T47D (cell line): ENCODE measurements around the gene DOLK.

Experiments used
- DNase-seq, 2 experiments: peaks; one replicate each; pipeline versions ENCODE4 v3.0.0 to v3.0.0-alpha.2; 2011 to 2012; ENCODE audit warnings: low read depth in 1 of 2, low spot score in 1 of 2
- JUND ChIP-seq: IDR thresholded peaks from 2 replicates; pipeline ENCODE4 v1.6.1; 2012; ENCODE audit warnings: low read depth
- in situ Hi-C: cut with HindIII; loops from 2 replicates; pipeline ENCODE4 v1.10.0; 2016; ENCODE audit warnings: low sequenced_read_pairs, low pct_unique_long_range_greater_than_20kb

DOLK gene

GRCh38 chr9:128898382-128898781 is 49.0 kb downstream of the DOLK start:
- DNase-seq: no peak
- no peak for TF ChIP-seq JUND
- in situ Hi-C loops: no loop called here

DNA sequence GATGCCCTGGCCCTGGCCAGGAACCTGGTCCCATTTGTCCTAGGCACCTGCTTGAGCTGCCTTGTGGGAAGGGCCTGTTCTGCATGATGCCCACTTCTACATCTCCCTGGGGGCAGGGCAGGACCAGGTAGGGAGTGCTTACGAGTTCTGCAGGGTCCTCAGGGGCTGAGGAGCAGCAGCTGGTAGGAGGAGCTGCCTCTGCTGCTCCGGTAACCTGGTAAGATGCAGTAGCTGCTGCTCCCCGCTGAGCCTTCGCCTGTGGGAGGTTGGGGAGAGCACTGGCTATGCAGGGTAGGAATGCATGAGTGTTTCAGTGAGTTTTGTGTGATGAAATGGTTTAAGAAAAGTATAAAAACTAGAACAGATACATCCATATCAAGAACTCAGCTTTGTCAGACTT is 51.8 kb downstream of the DOLK start:
- no peak for TF ChIP-seq JUND
- no peak for DNase-seq
- in situ Hi-C loops: no loop called here
